Skin epidermis (tissue), 12 donors: ENCODE results near the gene CDH15.
A peak's percentile ranks its signal among the peaks of the same experiment; 100 is the strongest.
"Not testable (repeated sequence)": the region's sequence is repeated elsewhere in the genome, so short reads cannot be mapped to it uniquely, and the experiment has no call there.

ENCODE experiments used
- H3K27ac ChIP-seq, 21 experiments: fragments of 200-600 bp; sonication (generic) in 11 of 21; one replicate each; pipeline ENCODE4 v1.5.0; 2020; ENCODE audit warnings: mild to moderate bottlenecking in 3 of 21, inconsistent platforms in 2 of 21, moderate library complexity in 2 of 21
- H3K4me3 ChIP-seq, 7 experiments: fragments of 200-600 bp; sonication (generic) in 2 of 7; one replicate each; pipeline ENCODE4 v1.5.0; 2020; ENCODE audit warnings: inconsistent platforms in 2 of 7, mild to moderate bottlenecking in 2 of 7, moderate library complexity in 1 of 7

CDH15 gene

GRCh38 chr16:89216315-89217137 lies 45.0 kb downstream of the CDH15 start:
- Histone ChIP-seq H3K4me3 (peak overlapping the region; percentile 70 to 96 (median 90)), H3K27ac (peak overlapping the region; percentile 81 to 99 (median 95))

DNA sequence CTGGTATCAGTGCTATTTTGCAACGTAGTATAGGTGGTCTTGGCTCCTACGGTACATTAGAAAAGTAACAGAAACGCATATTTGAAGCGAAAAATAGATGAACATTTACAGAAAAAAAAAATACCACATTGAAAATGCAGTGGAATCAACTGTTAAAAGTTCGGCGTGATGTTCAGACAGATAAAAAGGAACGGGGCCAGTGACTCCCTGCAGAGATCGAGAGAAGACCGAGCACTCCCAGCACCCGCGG lies 45.5 kb downstream of the CDH15 start:
- H3K4me3 ChIP-seq, result peak overlapping the region; percentile 70 to 96 (median 90)

GRCh38 chr16:89217388-89218191 lies 46.0 kb downstream of the CDH15 start, which contains the start of gene ZNF778:
Gene ZNF778 (plus strand): TSS chr16:89217703. CDS start chr16:89221128, 3,425 bp downstream.
- peak within 1 kb of the TSS; percentile 70 to 96 (median 90) for H3K4me3 ChIP-seq

More for the DNA sequence above, 45.5 kb downstream of the CDH15 start:
- H3K27ac ChIP-seq, result peak overlapping the region; percentile 81 to 99 (median 95)

GRCh38 chr16:89219365-89219764 lies 47.8 kb downstream of the CDH15 start:
- H3K4me3 ChIP-seq, result no peak overlapping the region
- no peak overlapping the region for H3K27ac ChIP-seq

More at GRCh38 chr16:89217388-89218191, 46.0 kb downstream of the CDH15 start, which contains the start of gene ZNF778:
- peak within 1 kb of the TSS; percentile 81 to 99 (median 95) for H3K27ac ChIP-seq

GRCh38 chr16:89221604-89222003 lies 50.1 kb downstream of the CDH15 start:
- Histone ChIP-seq H3K4me3 (no peak overlapping the region), H3K27ac (no peak overlapping the region)

GRCh38 chr16:89222931-89223330 lies 51.4 kb downstream of the CDH15 start:
- Histone ChIP-seq H3K4me3 (no peak overlapping the region), H3K27ac (no peak overlapping the region)

DNA sequence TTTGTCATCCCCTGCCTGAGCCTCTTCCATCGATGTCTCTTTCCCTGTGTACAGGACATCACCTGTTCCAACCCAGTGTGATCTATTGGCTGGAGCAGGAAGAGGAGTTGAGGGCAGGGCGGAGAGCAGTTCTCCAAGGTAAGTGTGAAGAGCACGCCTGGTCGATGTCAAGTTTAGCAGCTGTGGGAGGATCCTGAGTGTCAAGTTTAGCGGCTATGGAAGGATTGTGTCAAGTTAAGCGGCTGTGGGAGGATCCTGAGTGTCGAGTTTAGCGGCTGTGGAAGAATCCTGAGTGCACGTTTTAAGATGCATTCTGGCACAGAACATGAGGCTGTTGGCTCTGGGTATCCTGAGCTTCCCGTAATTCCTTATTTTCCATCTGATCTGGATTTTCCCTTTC lies 53.1 kb downstream of the CDH15 start:
- Histone ChIP-seq H3K27ac (no peak overlapping the region), H3K4me3 (no peak overlapping the region)

GRCh38 chr16:89230255-89230654 lies 58.7 kb downstream of the CDH15 start:
- Histone ChIP-seq H3K27ac (no peak overlapping the region), H3K4me3 (no peak overlapping the region)

DNA sequence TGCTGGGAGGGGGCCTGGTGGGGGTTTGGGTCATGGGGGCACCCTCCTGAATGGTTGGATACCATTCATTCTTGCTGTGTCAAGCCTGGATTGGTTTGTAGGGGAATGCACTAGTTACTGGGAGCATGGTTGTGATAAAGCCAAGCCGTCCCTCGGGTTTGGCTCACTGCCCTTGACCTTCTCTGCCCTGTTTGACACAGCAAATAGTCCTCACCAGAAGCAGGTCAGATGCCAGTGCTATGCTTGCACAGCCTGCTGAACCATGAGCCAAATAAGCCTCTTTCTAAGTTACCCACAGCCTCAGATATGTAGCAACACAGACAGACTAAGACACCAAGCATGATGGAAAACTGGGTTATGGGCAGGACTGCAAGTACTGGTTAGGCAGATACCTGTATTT lies 60.6 kb downstream of the CDH15 start:
- Histone ChIP-seq H3K4me3 (no peak overlapping the region), H3K27ac (no peak overlapping the region)

DNA sequence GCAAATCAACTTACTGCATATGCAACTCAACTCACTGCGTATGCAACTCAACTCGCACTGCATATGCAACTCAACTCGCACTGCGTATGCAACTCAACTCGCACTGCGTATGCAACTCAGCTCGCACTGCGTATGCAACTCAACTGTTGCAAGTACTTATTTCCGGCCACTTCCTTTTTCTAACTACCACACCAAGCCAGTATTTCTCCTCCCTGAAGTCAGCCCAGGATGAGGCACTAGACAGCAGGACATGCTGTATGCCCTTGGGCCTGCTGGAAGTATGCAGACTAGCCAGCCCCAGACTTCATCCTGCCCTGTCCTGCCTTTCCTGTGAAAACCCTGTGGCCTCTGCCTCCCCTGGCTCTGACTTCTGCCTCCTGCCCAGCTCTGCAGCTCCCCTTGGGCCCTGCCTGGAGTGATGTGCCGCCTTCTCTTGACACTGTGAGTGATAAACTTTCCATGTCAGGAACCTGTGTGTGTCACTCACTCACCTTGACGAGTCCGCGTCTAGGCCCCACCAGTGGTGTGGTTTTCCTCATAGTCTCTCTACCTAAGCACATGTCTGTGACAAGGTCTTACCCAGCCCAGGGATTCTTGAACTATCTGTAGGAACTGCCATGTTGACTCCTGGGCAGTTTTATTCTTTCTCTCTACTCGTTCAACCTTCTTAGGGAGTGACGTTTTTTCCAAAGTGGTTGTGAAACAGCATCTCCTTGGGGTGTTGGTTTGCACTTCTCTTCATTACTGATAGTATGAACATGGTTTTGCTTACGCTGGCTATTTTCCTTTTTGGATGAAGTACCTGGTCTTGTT lies 62.3 kb downstream of the CDH15 start:
- no peak overlapping the region for H3K4me3 ChIP-seq
- H3K27ac ChIP-seq, result no peak overlapping the region

DNA sequence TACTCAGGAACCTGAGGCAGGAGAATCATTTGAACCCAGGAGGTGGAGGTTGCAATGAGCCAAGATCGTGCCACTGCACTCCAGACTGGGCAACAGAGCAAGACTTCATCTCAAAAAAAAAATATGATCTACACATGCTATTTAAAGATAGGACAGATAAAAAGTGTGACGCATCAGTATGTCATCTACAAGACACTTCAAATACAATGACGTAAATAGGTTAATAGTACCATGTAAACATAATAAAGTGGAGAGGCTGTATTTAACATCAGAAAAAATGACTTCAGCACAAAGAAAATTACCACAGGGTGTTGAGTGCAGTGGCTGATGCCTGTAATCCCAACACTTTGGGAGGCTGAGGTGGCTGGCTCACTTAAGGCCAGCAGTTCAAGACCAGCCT lies 66.2 kb downstream of the CDH15 start:
- no peak overlapping the region for H3K27ac ChIP-seq

GRCh38 chr16:89241187-89242007 lies 69.8 kb downstream of the CDH15 start:
- H3K27ac ChIP-seq, result peak overlapping the region; percentile 33 to 97 (median 93)
- H3K4me3 ChIP-seq, result peak overlapping the region; percentile 42 to 84 (median 62)

More for the DNA sequence above, 66.2 kb downstream of the CDH15 start:
- no peak overlapping the region for H3K4me3 ChIP-seq

GRCh38 chr16:89242795-89243200 lies 71.2 kb downstream of the CDH15 start:
- Histone ChIP-seq H3K27ac (no peak overlapping the region), H3K4me3 (no peak overlapping the region)

DNA sequence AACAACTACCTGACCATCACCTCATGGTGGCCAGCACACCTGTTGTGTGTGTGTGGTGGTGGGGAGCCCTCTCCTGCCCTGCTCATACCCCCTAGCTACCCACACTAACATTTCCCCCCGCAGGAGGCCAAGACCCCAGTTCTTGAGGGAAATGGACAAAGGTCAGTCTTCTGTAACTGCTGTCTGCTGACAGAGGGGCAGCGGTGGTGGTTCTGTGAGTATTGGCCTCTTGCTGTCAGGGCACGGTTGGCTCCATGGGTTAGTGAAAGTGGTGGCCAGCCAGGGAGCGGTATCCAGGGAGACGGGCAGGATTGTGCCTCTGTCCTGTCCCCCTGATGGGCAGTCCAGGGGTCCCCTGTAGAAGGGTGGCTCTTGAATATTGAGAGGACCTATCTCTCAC lies 72.1 kb downstream of the CDH15 start:
- no peak overlapping the region for H3K4me3 ChIP-seq
- H3K27ac ChIP-seq, result no peak overlapping the region

DNA sequence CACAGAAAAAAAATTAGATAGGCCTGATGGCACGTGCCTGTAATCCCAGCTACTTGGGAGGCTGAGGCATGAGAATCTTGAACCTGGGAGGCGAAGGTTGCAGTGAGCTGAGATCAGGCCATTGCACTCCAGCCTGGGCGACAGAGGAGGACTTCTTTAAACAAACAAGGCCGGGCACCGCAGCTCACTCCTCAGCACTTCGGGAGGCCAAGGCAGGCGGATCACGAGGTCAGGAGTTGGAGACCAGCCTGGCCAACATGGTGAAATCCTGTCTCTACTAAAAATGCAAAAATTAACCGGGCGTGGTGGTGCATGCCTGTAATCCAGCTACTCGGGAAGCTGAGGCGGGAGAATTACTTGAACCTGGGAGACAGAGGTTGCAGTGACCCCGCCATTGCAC lies 72.7 kb downstream of the CDH15 start:
- not testable (repeated sequence) for H3K27ac ChIP-seq, H3K4me3 ChIP-seq

- H3K27ac ChIP-seq, result no peak overlapping the region
- H3K4me3 ChIP-seq, result no peak overlapping the region
These were observed 73.2 kb downstream of the CDH15 start for GRCh38 chr16:89244754-89245153.
